Epithelial cell of esophagus (primary cell): ENCODE results near the gene CCDC92.

Source experiments
- DNase-seq: peaks from one replicate; pipeline ENCODE4 v3.0.0; 2010; ENCODE audit warnings: low read depth
- H3K4me3 ChIP-seq: 2 replicates; pipeline ENCODE4 v1.5.1; 2011; ENCODE audit warnings: mild to moderate bottlenecking, low read length, control low read depth
- TF ChIP-seq, protein P1 (sequence below): IDR thresholded peaks from 2 replicates; pipeline ENCODE4 v1.5.1; 2011; ENCODE audit warnings: low read depth, mild to moderate bottlenecking, low read length, control low read depth, inconsistent platforms; ENCODE audit not compliant: insufficient read depth; ENCODE audit errors: missing control alignments

CCDC92 gene

DNA sequence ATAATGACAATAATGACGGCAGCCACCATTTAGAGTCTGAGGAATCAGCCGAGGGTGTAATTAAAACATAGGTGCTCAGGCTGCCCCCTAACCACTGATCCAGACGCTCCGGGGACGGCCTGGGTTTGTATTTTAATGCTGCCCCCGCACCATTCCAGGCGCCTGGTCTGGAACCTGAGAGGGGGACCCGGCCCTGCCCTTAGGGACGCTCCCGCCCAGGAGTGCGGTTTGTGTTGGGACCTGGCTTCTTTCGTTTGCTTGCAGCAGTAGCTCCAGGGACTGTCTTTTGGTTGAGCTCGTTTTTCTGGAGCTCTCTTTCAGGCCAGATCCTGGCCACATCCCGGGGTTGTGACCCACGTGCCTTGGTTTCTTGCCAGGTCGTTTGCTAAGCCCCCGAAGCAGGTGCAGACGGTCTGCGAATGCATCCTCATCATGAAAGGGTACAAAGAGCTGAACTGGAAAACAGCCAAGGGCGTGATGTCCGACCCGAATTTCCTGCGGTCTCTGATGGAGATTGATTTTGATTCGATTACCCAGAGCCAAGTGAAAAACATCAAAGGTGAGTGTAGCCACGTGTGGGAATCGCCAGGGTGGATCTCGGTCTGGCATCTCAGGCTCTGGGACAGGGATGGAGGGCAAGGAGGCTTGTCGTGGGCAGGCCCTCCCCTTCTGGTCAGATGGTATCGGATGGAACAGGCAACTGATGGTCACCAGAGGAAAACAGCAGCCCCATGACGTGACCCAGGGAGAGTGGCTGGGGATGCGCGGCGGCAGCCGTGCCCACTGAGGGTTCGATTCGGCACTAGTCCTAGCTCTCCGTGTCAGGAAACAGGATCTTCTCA, 63.5 kb downstream of the CCDC92 start:
- TF ChIP-seq, protein P1, sequence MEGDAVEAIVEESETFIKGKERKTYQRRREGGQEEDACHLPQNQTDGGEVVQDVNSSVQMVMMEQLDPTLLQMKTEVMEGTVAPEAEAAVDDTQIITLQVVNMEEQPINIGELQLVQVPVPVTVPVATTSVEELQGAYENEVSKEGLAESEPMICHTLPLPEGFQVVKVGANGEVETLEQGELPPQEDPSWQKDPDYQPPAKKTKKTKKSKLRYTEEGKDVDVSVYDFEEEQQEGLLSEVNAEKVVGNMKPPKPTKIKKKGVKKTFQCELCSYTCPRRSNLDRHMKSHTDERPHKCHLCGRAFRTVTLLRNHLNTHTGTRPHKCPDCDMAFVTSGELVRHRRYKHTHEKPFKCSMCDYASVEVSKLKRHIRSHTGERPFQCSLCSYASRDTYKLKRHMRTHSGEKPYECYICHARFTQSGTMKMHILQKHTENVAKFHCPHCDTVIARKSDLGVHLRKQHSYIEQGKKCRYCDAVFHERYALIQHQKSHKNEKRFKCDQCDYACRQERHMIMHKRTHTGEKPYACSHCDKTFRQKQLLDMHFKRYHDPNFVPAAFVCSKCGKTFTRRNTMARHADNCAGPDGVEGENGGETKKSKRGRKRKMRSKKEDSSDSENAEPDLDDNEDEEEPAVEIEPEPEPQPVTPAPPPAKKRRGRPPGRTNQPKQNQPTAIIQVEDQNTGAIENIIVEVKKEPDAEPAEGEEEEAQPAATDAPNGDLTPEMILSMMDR, result no peak
- H3K4me3 ChIP-seq, result no peak overlapping the region
- DNase-seq, result no peak

DNA sequence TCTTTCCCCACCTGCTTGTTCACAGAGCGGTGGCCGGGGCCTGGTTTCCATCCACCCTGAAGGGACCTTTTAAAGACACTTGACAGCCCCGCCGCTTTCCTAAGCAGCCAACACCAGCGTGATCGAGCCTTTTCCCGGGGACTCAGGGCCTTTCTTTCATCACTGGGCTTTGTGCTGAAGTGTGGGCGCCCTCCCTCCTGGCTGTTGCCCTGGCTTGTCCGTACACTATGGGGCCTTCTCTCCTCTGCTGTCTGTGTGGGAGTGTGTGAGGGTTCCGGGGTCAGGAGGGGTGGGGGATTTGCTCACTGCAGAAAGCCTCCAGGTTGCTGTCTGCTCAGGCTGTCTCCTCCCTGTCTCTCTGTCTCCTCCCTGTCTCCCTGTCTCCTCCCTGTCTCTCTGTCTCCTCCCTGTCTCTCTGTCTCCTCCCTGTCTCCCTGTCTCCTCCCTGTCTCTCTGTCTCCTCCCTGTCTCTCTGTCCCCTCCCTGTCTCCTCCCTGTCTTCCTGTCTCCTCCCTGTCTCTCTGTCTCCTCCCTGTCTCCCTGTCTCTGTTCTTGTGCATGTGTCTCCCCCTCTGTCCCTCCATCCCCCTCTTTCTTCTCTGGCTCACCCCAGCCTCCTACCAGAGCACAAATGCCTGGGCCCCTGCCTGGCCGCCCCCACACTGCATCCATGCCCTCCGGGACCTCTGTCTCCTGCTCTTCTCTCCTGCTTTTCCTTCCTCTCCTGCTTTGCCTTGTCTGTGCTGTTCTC, 64.7 kb downstream of the CCDC92 start:
- TF ChIP-seq, protein P1, result no peak
- DNase-seq, result peak; percentile 65
- no peak overlapping the region for H3K4me3 ChIP-seq

DNA sequence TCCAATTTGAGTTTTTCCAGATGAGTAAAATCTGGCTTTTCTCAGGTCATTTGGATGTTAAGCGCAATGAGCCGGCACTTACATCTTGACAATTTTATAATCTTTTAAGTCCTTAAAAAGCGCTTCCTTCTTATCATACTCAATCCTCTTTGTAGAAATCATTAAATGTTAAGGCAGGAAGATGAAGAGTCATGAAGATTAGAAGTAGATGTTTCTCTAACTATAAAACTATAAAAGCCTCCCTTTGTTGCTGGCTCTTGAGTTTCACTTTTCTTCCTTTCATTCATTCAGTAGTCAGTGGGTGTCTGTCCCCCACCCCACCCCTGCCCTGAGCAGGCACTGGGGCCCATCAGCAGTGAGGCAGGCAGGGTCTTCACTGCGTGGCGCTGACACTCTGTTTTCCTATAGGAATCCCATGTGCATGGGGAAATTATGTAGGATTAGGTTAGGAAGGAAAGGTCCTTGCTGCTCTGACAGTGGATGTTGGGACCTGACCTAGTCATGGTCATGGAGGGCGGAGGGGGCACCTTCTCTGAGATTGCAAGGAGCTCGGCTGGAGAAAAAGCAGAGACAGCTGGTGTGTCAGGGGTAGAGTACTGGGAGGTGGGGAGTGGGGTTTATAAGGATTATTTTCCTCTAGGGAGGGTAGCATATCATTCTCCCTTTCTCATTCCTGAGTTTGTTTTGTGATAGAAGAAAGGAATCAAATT, 65.8 kb downstream of the CCDC92 start:
- DNase-seq, result no peak
- H3K4me3 ChIP-seq, result no peak overlapping the region
- TF ChIP-seq, protein P1, result no peak

DNA sequence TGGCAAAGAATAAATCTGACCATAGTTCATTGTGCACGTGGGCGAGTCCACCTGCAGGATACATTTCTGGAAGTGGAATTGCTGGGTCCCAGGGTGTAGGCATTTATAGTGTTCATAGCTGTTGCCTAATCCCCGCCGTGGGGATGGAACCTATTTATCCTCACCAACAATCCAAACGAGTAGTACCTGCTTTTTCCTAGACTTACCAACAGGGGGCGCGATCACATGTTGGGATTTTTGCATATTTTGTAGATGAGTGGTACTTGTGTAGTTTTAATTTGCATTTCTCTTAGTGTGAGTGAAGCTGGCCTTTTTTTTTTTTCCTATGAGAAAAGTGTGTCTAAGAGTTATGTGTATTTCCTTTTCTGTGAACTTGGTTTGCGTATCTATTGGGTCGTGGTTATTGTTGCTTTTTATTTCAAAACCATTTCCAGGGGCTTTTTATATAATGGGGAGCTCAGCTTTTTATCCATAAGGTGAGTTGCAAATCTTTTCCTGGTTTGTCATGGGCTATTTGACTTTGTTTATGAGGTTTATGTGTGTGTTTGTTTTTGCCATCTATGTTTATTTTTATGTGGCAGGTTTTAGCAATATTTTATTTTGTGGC, 67.2 kb downstream of the CCDC92 start:
- DNase-seq, result peak; percentile 87
- H3K4me3 ChIP-seq, result no peak overlapping the region

DNA sequence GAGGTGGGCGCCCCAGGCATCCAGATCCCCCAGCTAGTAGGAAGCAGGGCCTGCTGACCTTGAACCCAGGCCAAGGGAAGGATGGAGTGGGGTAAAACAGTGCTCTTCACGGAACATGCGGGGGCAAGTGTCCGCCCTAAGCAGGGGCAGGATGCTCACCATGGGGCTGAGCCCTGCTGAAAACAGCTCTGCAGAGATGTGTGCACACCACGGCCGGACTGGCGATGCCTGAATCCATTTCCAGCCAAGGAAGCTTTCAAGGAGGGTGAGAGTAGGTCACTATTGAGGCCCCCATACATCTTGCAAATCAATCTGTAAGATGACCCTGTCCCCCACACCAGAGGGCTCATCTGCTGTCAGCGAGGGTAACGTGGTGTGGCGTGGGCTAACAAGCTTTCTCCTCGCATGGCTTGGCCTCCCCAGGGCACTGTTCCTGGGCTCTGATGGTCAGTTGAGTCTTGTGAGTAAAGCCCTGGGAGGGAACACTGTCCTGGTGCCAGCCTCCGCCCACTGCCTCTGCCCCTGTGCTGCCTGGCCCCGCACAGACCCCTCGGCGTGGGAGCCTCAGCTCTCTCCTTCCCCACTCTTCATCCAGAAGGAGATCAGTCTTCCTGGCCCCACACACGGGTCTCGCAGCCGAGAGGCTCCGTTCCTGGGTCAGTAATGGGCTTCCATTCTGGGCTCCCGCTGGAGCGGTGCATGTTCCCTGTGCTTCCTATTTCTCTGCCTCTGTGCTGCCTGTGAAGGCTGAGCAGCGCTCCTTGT, 69.1 kb downstream of the CCDC92 start:
- no peak overlapping the region for H3K4me3 ChIP-seq
- TF ChIP-seq, protein P1, result no peak
- no peak for DNase-seq

More for the DNA sequence above, 67.2 kb downstream of the CCDC92 start:
- TF ChIP-seq, protein P1, result peak; percentile 75

DNA sequence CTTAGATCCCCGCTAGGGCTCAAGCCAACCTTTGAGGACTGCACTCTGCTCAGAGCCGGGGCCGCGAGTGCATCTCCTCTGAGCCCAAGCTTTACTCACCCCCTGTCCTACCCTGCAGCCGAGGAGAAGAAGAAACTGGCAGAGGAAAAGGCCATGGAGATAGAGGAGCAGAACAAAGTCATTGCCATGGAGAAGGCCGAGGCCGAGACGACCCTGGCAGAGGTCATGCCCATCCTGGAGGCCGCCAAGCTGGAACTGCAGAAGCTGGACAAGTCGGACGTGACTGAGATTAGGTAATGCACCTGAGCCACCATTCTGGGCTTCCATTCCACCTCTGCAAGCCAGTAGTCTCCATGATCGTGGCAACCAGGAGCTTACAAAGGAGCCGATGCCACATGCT, 69.8 kb downstream of the CCDC92 start:
- TF ChIP-seq, protein P1, result no peak
- no peak overlapping the region for H3K4me3 ChIP-seq
- no peak for DNase-seq
